Stimulated activated CD4-positive, alpha-beta T cell treated with anti-CD3 and anti-CD28 coated beads, Interleukin-1b, Interleukin-23, amount 100 ng/mL, for 24 hours (primary cell): ENCODE results near the gene PXDN.

Source experiments
- DNase-seq, 4 experiments: peaks; one replicate each; pipeline ENCODE4 v3.0.0-alpha.2; 2020; ENCODE audit warnings: low read depth in 4 of 4, low spot score in 1 of 4

Gene PXDN

DNA sequence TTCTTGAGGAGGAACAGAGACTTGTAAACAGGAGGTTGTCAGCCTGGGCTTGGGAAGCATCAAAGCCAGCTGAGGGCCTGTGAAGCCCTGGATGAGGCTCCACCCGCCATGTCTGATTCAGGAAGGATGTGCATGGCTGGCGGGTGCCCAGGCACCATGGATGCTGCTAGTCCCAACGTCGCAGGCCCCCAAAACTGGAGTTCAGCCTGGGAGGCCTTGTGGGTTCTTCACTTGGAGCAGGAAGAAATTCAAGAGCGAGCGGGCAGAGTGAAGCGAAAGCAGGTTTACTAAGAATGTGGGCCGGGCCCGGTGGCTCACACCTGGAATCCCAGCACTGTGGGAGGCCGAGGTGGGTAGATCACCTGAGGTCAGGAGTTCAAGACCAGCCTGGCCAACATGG, 12.1 kb upstream of the PXDN start:
- no peak for DNase-seq

DNA sequence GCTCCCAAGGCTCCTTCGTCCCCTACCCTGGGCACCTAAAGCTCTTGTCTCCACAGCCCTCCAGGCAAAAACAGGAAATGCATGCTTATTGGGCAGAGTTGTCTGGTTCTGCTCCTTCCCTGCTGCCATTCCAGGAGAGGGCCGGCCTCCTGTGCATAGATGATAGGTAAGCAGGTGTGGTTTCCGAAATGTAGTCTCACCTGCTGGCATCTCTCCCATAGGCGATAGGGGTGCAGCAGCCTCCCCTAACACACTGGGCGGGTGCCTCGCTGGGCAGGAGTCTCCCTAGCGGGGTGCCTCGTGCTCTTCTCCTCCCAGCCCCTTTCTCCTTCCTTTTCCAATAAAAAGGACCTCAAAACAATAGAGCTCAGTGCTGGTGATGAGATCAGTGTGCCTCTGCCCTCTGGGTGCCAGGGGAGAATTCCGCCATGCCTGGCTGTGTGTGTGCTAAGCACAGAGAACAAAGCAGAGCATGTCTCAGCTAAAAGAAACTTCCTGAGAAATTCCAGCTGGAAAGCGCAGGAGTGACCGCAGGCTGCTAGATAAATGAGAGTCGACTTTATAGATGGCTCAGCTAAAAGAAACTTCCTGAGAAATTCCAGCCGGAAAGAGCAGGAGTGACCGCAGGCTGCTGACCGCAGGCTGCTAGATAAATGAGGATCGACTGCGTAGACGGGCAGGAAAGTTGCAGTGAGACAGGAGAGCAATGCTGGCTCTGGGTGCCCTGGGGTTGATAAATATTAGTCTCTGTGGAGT, 11.3 kb upstream of the PXDN start:
- no peak for DNase-seq

DNA sequence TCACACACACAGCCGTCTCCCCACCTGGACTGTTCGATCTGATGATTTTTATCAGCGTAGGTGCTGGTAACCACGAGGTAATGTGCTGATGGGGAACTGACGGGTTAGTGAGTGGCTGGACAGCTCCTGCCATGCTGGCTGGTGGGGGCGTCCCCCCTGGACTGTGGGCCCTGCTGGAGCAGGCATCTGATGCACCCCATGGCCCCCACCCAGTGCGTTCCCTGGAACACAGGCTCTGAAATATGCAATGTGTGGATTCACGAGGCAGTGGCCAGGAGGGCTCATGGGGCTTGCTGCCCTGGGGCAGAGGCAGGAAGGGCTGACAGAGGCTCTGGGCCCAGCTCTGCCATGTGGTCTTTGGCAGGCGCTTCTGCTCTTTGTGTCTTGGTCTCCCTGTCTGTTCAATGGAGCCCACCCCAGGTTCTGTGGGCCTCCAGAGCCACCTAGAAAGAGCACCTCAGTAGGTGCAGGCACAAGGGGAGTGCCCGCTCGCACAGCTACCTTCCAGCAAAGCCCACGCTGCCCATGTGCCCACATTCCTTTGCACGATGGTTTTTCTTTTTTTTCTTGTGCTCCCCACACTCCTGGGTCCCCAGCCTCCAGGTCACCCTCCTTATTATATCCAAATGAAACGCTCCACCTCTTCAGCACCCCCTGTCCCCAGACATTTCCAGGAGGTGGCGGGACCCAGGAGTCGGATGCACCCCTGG, 10.3 kb upstream of the PXDN start:
- no peak for DNase-seq

DNA sequence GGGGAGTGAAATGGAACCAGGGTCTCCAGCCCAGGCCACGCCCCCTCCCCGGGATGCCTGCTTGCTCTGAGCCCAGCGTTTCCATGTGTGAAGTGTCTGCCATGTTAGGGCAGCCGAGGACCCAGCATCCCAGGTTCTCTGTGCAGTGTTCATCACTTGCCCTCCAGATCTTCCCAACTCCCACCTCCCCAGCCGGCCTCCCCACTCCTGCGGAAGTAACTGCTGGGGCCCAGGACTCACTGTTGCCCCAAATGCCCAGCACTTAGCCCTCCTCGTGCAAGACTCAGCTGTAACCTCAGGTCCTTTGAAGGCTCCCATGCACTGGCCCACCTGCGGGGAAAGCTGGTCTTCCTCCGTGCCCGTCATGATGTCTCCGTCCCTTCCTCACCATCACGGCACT, 9.7 kb upstream of the PXDN start:
- no peak for DNase-seq

DNA sequence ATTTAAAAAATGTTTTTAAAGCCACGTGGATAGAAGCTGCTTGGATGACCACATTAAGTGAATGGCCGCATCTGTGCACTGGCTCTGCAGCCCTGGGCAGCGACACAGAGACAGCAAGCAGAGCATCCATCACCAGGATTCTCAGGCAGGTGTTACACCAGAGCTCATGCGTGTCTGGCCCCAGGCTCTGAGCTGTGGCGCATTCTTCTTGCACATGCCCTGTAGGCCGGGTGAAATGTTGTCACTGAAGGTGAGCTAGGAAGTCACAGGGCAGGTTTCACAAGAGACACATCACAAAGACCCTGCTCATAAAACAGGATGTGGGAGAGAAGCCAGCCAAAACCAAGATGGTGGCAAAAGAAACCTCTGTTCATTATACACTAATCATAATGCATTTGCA, 8.4 kb upstream of the PXDN start:
- DNase-seq = no peak

DNA sequence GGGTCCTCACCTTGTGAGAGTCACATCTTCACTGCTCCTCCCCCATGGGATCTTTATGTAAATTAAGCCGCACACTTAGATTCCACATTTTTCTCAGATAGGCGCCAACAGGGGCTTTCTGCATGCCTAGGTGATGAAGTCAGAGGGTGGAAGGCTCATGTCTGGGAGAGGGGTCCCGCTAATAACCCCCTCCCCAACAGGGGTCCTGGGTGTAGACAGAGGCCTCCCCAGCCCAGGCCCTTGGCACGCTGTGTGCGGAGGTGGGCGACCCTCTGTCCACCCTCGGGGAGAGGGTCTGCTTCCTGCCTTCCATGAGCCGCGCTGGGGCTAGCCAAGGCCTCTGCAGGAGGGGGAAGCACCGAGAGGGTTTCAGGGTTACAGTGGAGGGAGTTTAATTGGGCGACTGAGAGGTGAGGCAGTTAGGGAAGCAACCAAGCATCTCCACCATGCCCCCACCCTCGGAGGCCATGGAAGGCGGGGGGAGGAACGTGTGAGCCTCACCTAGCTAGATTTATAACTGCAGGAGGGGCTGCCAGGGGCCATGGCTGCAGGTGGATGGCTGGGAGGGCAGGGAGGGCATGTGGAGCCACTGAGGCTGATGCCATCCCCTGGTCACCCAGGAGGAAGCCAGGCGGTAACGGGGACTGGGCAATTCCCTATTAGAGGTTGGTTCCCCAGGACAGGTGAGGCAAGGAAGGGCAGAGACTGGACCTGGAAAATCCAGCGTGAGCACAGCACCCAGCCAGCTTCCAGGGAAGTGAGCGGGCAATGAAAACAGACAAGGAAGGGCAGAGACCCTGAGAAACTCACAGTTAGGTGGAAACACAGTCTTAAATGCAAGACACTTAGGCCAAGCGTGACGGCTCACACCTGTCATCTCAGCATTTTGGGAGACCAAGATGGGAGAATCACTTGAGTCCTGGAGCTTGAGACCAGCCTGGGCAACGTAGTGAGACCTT, 7.7 kb upstream of the PXDN start:
- DNase-seq = no peak

DNA sequence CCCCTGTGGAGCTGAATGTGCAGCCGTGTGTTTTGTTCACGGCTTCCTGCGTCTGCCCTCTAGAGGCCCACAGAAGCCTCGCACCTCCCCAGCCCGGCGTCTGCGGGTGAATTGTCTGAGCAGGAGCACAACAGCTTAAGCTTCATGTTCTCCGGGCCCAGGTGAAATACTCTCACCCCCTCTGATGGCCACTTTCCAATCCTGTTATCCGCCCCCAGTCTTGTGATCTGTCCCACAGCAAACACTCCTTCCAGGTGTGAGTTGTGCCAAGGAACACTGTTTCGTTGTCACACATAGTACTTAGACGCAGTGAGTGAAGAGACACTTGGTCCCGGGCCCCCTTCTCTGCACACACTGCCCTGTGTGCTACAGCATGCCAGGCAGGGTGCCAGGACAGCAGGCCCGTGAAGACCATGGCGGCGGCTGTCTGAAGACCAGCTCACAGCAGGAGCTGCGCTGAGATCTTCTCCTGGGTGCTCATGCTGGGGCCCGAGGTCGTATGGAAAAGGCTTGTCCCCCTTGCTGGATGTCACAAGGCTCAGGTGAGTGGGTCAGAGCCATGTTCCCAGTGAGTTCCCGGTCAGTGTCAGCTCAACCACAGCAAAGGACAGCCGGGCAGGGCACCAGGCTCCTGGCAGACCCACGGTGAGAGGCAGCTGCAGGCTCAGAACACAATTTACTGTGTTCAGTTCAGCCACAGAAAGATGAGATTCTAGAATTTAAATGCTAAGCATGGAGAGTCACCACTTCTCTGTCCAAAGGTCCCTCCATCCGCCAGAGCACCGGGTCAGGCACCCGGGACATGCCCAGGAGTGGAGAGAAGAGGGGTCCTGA, 6.8 kb upstream of the PXDN start:
- peak in 2 of 4 experiments; percentile 19 to 21 for DNase-seq

DNA sequence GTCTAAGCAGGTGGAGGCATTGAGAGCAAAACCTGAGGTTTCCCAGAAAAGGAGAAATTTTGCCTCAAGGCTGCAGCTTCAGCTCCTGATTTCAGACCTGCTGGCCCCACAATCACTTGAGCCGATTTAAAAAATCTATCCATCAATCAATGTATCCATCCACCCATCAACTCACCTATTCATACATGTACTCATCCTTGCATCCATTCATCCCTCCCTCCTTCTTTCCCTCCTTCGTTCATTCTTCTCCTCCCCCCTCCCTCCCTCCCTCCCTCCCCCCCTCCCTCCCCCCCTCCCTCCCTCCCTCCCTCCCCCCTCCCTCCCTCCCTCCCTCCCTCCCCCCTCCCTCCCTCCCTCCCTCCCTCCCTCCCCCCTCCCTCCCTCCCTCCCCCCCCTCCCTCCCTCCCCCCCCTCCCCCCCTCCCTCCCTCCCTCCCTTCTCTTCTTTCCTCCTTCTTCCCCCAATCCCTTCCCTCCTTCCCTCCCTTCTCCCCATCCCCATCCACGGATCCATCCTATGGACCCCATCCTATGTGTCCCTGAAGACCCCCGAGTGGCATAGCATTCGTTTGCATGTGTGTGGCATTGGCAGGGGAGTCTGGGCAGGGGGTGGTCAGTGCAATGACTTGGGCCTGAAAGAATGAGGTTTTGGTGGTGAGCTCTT, 6.1 kb upstream of the PXDN start:
- DNase-seq = no peak

DNA sequence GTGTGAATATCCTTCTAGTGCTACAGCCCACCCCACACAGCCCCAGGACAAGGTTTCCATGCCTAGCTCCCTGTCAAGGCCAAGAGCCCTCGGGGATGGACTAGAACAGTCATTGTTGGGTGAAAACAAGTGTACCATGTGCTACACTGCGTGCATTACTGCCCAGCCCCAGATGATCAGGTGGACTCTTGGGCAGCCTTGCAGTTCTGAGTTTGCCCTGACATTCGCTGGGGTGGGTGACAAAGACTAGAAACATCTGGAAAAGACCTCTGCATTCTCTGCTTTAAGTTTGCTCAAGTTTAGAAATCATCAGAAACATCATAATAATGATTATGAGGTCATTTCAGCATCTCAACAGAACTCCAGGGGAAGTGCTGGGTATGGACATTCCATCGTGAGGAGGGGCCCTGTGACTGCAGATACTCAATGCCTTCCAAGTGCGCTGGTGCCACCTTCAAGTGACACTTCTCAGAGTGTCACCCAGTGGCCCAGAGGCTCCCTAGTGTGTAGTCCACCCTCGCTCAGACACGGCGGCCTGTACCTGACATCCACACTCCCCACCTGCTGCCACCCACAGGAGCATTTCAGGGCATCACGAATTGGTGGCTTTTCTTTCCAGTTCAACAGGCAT, 5.3 kb upstream of the PXDN start:
- DNase-seq = no peak

DNA sequence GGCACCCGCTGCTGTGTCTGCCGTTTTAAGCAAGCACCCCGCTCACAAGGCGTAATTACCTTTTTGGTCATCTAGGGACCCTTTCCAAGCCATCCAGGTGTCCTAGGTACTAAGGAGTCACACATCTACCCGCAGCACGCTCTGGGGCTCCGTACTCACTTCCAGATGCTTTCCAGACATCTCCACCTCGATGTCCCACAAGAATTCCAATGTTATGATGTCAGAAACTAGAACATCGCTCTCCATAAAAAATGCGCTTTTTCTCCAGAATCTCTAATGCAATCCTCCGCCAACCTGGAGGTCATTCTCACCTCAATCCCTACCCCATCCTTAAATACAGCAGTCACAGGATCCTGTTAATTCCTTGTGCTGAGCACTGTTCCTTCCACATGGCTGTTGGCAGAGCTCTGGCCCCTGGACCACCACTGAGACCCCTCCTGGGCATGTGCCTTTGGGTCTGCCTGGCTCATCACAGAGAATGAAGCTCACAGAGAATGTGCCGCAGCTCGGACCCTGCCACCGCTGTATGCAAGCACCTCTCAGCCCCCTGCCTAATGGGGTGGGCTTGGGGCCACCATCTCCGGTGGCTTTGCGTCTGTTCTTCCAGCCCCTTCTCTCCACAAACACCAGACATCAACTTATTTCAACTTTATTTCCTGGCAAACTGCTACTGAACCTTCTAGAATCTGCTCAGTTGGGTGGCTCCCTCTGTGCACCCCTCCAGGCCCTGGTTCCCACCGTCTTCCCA, 4.6 kb upstream of the PXDN start:
- no peak for DNase-seq

DNA sequence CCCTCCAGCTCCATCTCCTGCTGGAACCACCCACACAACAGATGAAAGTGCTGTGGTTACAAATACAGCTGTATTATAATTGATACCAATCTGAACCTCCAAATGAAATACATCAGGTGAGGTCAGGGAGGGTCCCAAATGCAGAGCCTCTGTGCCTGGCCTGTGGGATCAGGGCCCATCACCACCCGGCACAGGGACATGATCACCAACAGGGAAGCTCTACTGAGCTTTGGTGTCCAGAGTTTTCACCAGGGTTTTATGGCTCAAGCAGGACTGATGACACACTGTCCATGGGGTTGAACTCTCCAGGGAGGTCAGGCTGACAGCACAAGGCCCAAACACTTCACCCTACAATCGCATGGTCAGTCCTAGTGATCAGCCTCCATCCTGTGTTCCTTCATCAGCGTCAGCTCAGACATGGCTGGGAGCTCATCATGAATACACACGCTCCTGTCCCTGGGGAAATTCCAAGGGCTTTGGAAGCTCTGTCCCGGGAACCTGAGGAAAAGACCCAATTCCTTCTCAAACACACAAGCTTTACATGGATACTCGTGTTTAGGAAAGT, 3.9 kb upstream of the PXDN start:
- DNase-seq = no peak

DNA sequence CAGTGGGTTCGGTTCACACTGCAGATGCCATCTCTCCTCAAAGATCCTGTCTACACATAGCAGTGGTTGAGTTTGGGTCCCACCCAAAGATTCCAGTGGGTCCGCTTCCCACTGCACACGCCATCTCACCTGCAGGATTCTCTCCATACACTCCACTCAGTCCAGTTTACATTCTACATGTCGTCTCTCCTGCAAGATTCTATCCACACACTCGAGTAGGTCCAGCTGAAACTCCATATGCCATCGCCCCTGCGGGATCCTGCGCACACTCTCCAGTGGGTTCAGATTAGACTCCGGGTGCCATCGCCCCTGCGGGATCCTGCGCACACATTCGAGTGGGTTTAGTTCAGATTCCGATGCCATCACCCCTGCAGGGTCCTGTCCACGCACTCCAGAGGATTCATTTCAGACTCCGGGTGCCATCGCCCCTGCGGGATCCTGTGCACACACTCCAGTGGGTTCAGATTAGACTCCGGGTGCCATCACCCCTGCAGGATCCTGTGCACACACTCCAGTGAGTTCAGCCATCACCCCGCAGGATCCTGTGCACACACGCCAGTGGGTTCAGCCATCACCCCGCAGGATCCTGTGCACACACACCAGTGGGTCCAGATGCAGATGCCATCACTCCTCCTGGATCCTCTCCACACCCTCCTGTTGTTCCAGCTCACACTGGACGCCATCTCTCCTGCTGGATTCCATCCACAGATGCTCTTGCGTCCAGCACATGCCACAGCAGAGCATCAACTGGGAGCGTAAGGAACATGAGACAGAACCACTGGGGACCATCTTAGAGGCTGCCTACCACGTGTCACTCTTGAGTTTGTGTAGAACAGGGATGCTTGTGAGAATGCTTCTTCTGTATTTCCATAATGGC, 3.0 kb upstream of the PXDN start:
- no peak for DNase-seq

DNA sequence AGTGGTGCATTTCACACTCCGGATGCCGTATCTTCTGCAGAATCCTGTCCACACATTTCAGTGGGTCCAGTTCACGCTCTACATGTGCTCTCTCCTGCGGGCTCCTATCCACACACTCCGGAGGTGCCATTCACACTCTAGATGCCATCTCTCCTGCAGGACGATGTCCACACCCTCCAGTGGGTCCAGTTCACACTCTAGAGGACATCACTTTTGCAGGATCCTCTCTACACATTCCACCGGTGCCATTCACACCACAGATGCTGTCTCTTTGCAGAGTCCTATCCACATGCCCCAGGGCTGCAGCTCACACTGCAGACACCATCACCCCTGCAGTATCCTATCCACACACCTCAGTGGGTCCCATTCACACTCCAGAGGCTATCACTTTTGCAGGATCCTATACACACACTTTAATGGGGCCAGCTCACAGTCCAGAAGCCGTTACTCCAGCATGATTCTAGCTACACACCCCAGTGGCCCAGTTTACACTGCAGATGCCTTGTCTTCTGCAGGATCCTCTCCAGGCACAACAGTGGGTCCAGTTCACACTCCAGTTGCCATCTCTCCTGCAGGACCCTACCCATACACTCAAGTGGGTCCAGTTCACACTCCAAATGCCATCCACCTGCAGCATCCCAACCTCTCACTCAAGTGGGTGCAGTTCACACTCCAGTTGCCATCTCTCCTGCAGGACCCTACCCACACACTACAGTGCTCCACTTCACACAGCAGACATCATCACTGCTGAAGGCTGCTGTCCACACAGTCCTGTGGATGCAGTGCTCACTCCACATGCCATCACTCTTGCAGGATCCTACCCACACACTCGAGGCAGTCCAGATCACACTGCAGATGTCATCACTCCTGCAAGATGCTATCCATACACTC, 2.1 kb upstream of the PXDN start:
- no peak for DNase-seq

DNA sequence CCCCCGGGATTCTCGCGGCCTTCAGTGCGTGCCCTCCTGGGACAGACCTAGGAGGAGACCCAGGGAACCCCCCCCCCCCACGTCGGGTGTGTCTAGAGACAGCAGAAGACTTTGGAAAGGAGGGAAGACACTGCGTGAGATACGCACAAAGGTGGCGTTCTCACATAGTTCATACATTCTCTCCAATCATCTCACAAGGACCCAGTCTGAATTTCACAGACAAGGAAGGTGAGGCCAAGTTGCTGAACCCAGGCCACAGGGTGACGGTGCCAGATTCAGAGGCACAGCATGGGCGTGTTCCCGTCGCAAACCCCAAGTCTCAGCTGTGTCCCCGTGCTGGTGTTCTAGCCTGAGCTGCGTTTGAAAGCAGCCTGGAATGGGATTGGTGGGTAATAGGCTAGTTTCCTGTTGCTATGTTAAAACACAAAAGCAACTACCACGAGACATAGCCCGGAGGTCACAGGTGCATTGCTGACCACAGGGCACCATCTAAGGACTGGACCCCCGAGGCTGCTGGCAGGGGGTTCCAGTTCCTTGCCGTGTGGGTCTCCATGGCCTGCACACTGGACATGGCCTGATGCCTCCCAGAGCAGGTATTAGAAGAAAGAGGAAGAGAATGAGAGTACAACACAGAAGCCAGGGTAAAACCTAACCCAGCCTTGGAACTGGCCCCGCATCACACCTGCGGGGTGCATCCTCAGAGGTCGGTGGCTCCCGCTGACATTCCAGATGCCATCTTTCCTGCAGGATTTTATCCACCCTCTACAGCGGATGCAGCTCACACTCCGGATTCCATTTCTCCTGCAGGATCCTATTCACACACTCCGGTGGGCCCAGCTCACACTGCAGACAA, 1.1 kb upstream of the PXDN start:
- DNase-seq = no peak

DNA sequence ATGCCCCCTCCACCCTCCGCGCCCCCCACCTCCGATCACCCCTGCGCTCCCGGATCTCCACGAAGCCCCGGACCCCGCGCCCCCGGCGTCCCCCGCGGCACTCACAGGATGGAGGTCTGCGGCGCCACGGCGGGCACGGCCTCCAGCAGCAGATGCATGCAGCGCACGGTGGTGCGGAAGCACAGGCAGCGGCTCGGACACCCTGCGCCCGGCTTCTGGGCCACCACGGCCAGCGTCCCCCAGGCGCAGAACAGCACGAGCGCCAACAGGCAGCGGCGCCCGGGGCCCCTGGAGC, 217 bp downstream of the PXDN start:
- no peak for DNase-seq
